Measurements from ENCODE around the gene NADSYN1. TPM values are rescaled to one million over a fixed set of nuclear protein-coding genes. Genes with fewer than 3 reads are reported as not detected.

NADSYN1 gene
- total and polyA plus RNA-seq, 2 of the 13 experiments (the other 11 are each of a cell fraction or from before 2014, with no cell fraction given), result 35.7 to 51.5 TPM

DNA sequence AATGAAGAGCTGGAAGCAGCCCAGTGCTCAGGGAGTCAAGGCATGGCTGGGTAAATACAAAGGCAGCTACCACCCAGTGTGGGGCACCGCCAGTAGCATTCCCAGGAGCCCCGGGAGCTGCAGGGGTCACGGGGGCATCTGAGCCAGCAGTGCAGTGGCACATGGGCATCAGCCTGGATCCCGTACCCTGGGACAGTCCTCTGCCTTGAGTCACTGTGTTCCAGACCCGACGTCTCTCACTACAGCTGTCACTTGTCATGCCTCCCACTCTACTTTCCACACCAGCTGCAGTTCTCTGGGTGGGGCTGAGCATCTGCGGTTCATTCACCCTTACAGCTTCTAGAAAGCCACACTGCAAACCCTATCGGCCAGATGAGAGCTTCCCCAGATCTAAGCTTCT lies 34.4 kb upstream of the NADSYN1 start:
- intact Hi-C loops (cut with micrococcal nuclease; ENCODE audit: unreplicated experiment), result no loop called here
- 43% methylated on average over 4 of the region's 8 CpGs for WGBS (ENCODE audit: low lambda C conversion rate)

More for the DNA sequence above, 34.4 kb upstream of the NADSYN1 start:
- Histone ChIP-seq H3K27me3 (ENCODE audit: control insufficient read depth in 1 of 2, insufficient read depth in 2 of 2, low read length in 2 of 2) (peaks cover 0 to 27% of the 10 kb centered on the region in 2 experiments; a peak in 3 of 5 replicates), H3K27ac (ENCODE audit: extremely low read length, insufficient read depth, low read length) (no peak overlapping the region), H2AFZ (ENCODE audit: low read length) (no peak overlapping the region), H3K36me3 (replicated peaks in 1 of 2; ENCODE audit: control insufficient read depth in 1 of 2, insufficient read depth in 2 of 2, low read length in 2 of 2) (no peaks in the 10 kb centered on the region), H3K4me2 (ENCODE audit: low read depth, low read length) (no peak overlapping the region), H4K20me1 (ENCODE audit: insufficient read depth, low read length) (no peaks in the 10 kb centered on the region), H3K9me3 (ENCODE audit: low read length) (no peaks in the 10 kb centered on the region), H3K9ac (ENCODE audit: insufficient read depth, low read depth, low read length) (no peak overlapping the region), H3K4me1 (ENCODE audit: insufficient read depth, low read length) (peaks cover 9% of the 10 kb centered on the region; the same call in 1 of the 2 replicates), H3K79me2 (ENCODE audit: insufficient read depth, low read length) (no peaks in the 10 kb centered on the region), H3K4me3 (replicated peaks in 1 of 3; ENCODE audit: insufficient read depth in 1 of 3, low read depth in 2 of 3, low read length in 3 of 3) (no peak overlapping the region)
- POLR2A ChIA-PET, result no interaction called here
- no TSS peak for BruUV-seq (replicated peaks)
- ATAC-seq (no peak), DNase-seq (ENCODE audit: low spot score) (no peak), FAIRE-seq (no peak)
- CTCF ChIA-PET (ENCODE audit: low intra/inter-chr PET ratio, low total read pairs), result no interaction called here
- in situ Hi-C loops (cut with HindIII; ENCODE audit: extremely low pct_ligation_motif_present, low pct_unique_long_range_greater_than_20kb), result loop anchor here (25.0 kb wide), 1 partner anchor 956 kb away; no protein-coding TSS in a partner anchor
- TF ChIP-seq, protein P1, sequence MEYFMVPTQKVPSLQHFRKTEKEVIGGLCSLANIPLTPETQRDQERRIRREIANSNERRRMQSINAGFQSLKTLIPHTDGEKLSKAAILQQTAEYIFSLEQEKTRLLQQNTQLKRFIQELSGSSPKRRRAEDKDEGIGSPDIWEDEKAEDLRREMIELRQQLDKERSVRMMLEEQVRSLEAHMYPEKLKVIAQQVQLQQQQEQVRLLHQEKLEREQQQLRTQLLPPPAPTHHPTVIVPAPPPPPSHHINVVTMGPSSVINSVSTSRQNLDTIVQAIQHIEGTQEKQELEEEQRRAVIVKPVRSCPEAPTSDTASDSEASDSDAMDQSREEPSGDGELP (IDR thresholded peaks at IDR 0.05; ENCODE audit: borderline replicate concordance, low read depth), result no peak
- TF ChIP-seq ZNF124 (CRISPR knock-in tag; IDR thresholded peaks at IDR 0.05), result no peak
- no peak for TF ChIP-seq EZH2 (conservative IDR thresholded peaks at IDR 0.05; ENCODE audit: low read depth, low read length)
- no peak for TF ChIP-seq EHMT2 (IDR thresholded peaks at IDR 0.05; ENCODE audit: borderline replicate concordance, low read depth, low read length)
- TF ChIP-seq ZNF207 (IDR thresholded peaks at IDR 0.05; ENCODE audit: borderline replicate concordance), result no peak
- TF ChIP-seq ZNF766 (CRISPR knock-in tag; IDR thresholded peaks at IDR 0.05; ENCODE audit: borderline replicate concordance), result no peak
- TF ChIP-seq ZNF703 (CRISPR knock-in tag; IDR thresholded peaks at IDR 0.05; ENCODE audit: borderline replicate concordance), result no peak
- TF ChIP-seq MED13 (CRISPR knock-in tag; IDR thresholded peaks at IDR 0.05), result no peak
- TF ChIP-seq, protein P2, sequence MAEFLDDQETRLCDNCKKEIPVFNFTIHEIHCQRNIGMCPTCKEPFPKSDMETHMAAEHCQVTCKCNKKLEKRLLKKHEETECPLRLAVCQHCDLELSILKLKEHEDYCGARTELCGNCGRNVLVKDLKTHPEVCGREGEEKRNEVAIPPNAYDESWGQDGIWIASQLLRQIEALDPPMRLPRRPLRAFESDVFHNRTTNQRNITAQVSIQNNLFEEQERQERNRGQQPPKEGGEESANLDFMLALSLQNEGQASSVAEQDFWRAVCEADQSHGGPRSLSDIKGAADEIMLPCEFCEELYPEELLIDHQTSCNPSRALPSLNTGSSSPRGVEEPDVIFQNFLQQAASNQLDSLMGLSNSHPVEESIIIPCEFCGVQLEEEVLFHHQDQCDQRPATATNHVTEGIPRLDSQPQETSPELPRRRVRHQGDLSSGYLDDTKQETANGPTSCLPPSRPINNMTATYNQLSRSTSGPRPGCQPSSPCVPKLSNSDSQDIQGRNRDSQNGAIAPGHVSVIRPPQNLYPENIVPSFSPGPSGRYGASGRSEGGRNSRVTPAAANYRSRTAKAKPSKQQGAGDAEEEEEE (CRISPR knock-in tag; IDR thresholded peaks at IDR 0.05; ENCODE audit: borderline replicate concordance), result no peak
- no peak for TF ChIP-seq KAT7 (CRISPR knock-in tag; IDR thresholded peaks at IDR 0.05; ENCODE audit: borderline replicate concordance)
